MM.1S (cell line): ENCODE measurements around the gene PCMTD2.

ENCODE experiments used
- CTCF ChIP-seq: fragments of 300-600 bp; sonication (generic); IDR thresholded peaks from 2 replicates; pipeline ENCODE4 v1.5.1; 2016; ENCODE audit warnings: antibody characterized with exemption, low read length, mixed read lengths
- EZH2 ChIP-seq: fragments of 300-600 bp; sonication (generic); optimal IDR thresholded peaks from 2 replicates; pipeline ENCODE3; 2017; ENCODE audit warnings: low read depth, mild to moderate bottlenecking, antibody characterized with exemption, low read length, mixed read lengths
- EZH2phosphoT487 ChIP-seq: fragments of 300-600 bp; sonication (generic); IDR thresholded peaks from 2 replicates; pipeline ENCODE4 v1.6.1; 2018; ENCODE audit warnings: antibody characterized with exemption, low read length

GRCh38 chr20:64258071-64258823 lies 2.7 kb downstream of the PCMTD2 start:
- no peak for TF ChIP-seq CTCF
- TF ChIP-seq EZH2 = no peak
- TF ChIP-seq EZH2phosphoT487 = no peak
